CD14-positive monocyte (primary cell): ENCODE results near the gene ATP2C1. TPM values are rescaled to one million over a fixed set of nuclear protein-coding genes. Genes with fewer than 3 reads are reported as not detected.

Experiments
- DNase-seq, 3 donors: peaks; one replicate each; pipeline ENCODE4 v3.0.0-alpha.2; 2011 to 2022
- H2AFZ ChIP-seq: 2 replicates; pipeline ENCODE4 v1.6.0; 2012; ENCODE audit warnings: mild to moderate bottlenecking, low read depth, low read length, inconsistent platforms; ENCODE audit not compliant: insufficient read depth, poor library complexity, severe bottlenecking
- H3K27ac ChIP-seq, 2 donors: 1 replicate in 1 of 2; 2 replicates in 1 of 2; pipeline ENCODE4 v1.5.1; 2012 to 2013; ENCODE audit warnings: low read length in 2 of 2, control low read depth in 1 of 2, inconsistent platforms in 1 of 2, low read depth in 1 of 2, mild to moderate bottlenecking in 1 of 2
- H3K27me3 ChIP-seq, 2 donors: one replicate each; pipeline versions ENCODE4 v1.6.0 to v1.6.1; 2011 to 2013; ENCODE audit warnings: low read length in 2 of 2; ENCODE audit not compliant: control insufficient read depth in 2 of 2, insufficient read depth in 2 of 2
- H3K36me3 ChIP-seq, 2 donors: replicated peaks in 1 of 2; 1 replicate in 1 of 2; 2 replicates in 1 of 2; pipeline versions ENCODE4 v1.5.1 to v1.6.1; 2012 to 2013; ENCODE audit warnings: low read length in 2 of 2, control low read depth in 1 of 2, inconsistent platforms in 1 of 2, mild to moderate bottlenecking in 1 of 2; ENCODE audit not compliant: insufficient read depth in 2 of 2, control insufficient read depth in 1 of 2
- H3K4me1 ChIP-seq, 2 donors: 1 replicate in 1 of 2; 2 replicates in 1 of 2; pipeline versions ENCODE4 v1.5.1 to v1.6.1; 2012 to 2013; ENCODE audit warnings: low read length in 2 of 2, control low read depth in 1 of 2, inconsistent platforms in 1 of 2, mild to moderate bottlenecking in 1 of 2, moderate library complexity in 1 of 2; ENCODE audit not compliant: insufficient read depth in 2 of 2, control insufficient read depth in 1 of 2
- H3K4me2 ChIP-seq: replicated peaks from 2 replicates; pipeline ENCODE3; 2012; ENCODE audit warnings: low read length, moderate library complexity, mild to moderate bottlenecking; ENCODE audit not compliant: poor library complexity, severe bottlenecking; ENCODE audit errors: extremely low read depth
- H3K4me3 ChIP-seq, 3 experiments: fragments of 200-600 bp in 1 of 3; sonication (generic) in 1 of 3; replicated peaks in 1 of 3; 1 replicate in 2 of 3; 2 replicates in 1 of 3; pipeline ENCODE4 v1.5.1; 2011 to 2013; ENCODE audit warnings: low read length in 3 of 3, mild to moderate bottlenecking in 3 of 3, control low read depth in 2 of 3, low read depth in 2 of 3, inconsistent platforms in 1 of 3, moderate library complexity in 1 of 3
- H3K79me2 ChIP-seq: 2 replicates; pipeline ENCODE4 v1.6.0; 2012; ENCODE audit warnings: mild to moderate bottlenecking, control low read depth, inconsistent platforms, low read length, moderate library complexity; ENCODE audit not compliant: insufficient read depth
- H3K9ac ChIP-seq: 2 replicates; pipeline ENCODE4 v1.6.0; 2017; ENCODE audit warnings: low read length, mild to moderate bottlenecking; ENCODE audit not compliant: insufficient read depth, poor library complexity, severe bottlenecking
- H3K9me3 ChIP-seq, 2 donors: replicated peaks in 1 of 2; 1 replicate in 1 of 2; 2 replicates in 1 of 2; pipeline versions ENCODE4 v1.5.1 to v1.6.1; 2012 to 2013; ENCODE audit warnings: low read length in 2 of 2, control low read depth in 1 of 2; ENCODE audit not compliant: control insufficient read depth in 1 of 2, insufficient read depth in 1 of 2
- H4K20me1 ChIP-seq: 2 replicates; pipeline ENCODE4 v1.6.0; 2012; ENCODE audit warnings: mild to moderate bottlenecking, low read length, control low read depth, moderate library complexity; ENCODE audit not compliant: insufficient read depth
- H3K27ac Mint-ChIP-seq, 7 donors: one replicate each; pipeline ENCODE4 v1.8.0; 2020; ENCODE audit warnings: mild to moderate bottlenecking in 7 of 7, mixed read lengths in 7 of 7, moderate library complexity in 6 of 7, inconsistent platforms in 2 of 7
- H3K27me3 Mint-ChIP-seq, 3 donors: one replicate each; pipeline ENCODE4 v1.8.0; 2021 to 2022; ENCODE audit warnings: low read depth in 3 of 3, mild to moderate bottlenecking in 3 of 3, mixed read lengths in 3 of 3, moderate library complexity in 3 of 3, inconsistent platforms in 1 of 3
- H3K36me3 Mint-ChIP-seq, 2 donors: one replicate each; pipeline ENCODE4 v1.8.0; 2020; ENCODE audit warnings: mixed read lengths in 2 of 2, inconsistent platforms in 1 of 2, mild to moderate bottlenecking in 1 of 2
- H3K4me1 Mint-ChIP-seq: one replicate; pipeline ENCODE4 v1.8.0; 2020; ENCODE audit warnings: mild to moderate bottlenecking, mixed read lengths
- H3K4me3 Mint-ChIP-seq, 2 donors: one replicate each; pipeline ENCODE4 v1.8.0; 2020; ENCODE audit warnings: mild to moderate bottlenecking in 2 of 2, mixed read lengths in 2 of 2, moderate library complexity in 1 of 2
- H3K9me3 Mint-ChIP-seq, 7 donors: one replicate each; pipeline ENCODE4 v1.8.0; 2020 to 2022; ENCODE audit warnings: mixed read lengths in 7 of 7, mild to moderate bottlenecking in 6 of 7, moderate library complexity in 6 of 7, inconsistent platforms in 2 of 7
- CTCF ChIP-seq: fragments of 200-600 bp; IDR thresholded peaks from one replicate; pipeline ENCODE4 v1.8.0; 2022; ENCODE audit warnings: antibody characterized with exemption, mild to moderate bottlenecking
- WGBS: methylation state at CpG from one replicate; pipeline ENCODE4 v1.1.5; 2013; ENCODE audit warnings: missing lambda C conversion rate; ENCODE audit not compliant: insufficient coverage; 5-methylcytosine and 5-hydroxymethylcytosine counted together
- intact Hi-C, 2 donors: fragments of 100-400 bp; cut with micrococcal nuclease; formaldehyde crosslinking; loops; one replicate each; pipeline versions ENCODE4 v1.15.0 to v1.15.1; 2023
- polyA plus RNA-seq, 3 donors: library from polyadenylated mRNA; depleted of rRNA in 1 of 3; unstranded in 2 of 3; stranded (reverse) in 1 of 3; fragments of 300-500 nt in 2 of 3; fragments of >200 nt in 1 of 3; fragmentation: Illumina TruSeq in 2 of 3; gene quantifications; 1 replicate in 2 of 3; 2 replicates in 1 of 3; pipeline ENCODE4 v1.2.3, GENCODE V29; 2012 to 2021

The ATP2C1 gene
- polyA plus RNA-seq, 3 donors, result 11.7 to 22.0 (median 12.2) TPM

GRCh38 chr3:130870423-130870822 is 23.5 kb upstream of the ATP2C1 start:
- intact Hi-C loops, result no loop called here
- no CpG with 5 or more reads among the region's 1 CpG for WGBS
- H3K27me3 Mint-ChIP-seq, result no peaks in the 10 kb centered on the region
- H3K4me3 Mint-ChIP-seq, result no peak overlapping the region
- Histone ChIP-seq H3K9ac (no peak overlapping the region), H3K4me1 (no peaks in the 10 kb centered on the region), H3K4me2 (no peak overlapping the region), H3K9me3 (peaks cover 0 to 3% of the 10 kb centered on the region in 2 donors), H3K79me2 (no peaks in the 10 kb centered on the region), H2AFZ (no peak overlapping the region), H3K27ac (no peak overlapping the region), H3K27me3 (no peaks in the 10 kb centered on the region), H4K20me1 (no peaks in the 10 kb centered on the region), H3K4me3 (no peak overlapping the region), H3K36me3 (no peaks in the 10 kb centered on the region)
- no peaks in the 10 kb centered on the region for H3K36me3 Mint-ChIP-seq
- H3K4me1 Mint-ChIP-seq, result no peaks in the 10 kb centered on the region
- H3K9me3 Mint-ChIP-seq, result peaks cover 3 to 12% (median 5%) of the 10 kb centered on the region in 7 donors
- DNase-seq, result no peak
- no peak overlapping the region for H3K27ac Mint-ChIP-seq
- TF ChIP-seq CTCF, result no peak

DNA sequence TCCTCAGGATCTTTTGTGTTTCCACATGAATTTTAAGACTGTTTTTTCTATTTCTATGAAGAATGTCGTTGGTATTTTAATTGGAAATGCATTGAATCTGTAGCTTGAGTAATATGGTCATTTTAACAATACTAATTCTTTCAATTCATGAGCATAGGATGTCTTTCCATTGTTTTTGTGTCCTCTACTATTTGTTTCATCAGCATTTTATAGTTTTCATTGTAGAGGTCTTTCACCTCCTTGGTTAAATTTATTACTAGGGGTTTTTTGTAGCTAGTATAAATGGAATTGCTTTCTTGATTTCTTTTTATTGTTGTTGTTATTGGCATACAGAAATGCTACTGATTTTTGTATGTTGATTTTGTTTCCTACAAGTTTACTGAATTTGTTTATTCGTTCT is 17.3 kb upstream of the ATP2C1 start:
- no CpG with 5 or more reads among the region's 2 CpGs for WGBS
- H3K9me3 ChIP-seq, result peaks cover 7 to 8% of the 10 kb centered on the region in 2 donors
- H3K4me1 Mint-ChIP-seq, result no peaks in the 10 kb centered on the region
- H3K4me3 ChIP-seq, result no peak overlapping the region
- intact Hi-C loops, result no loop called here
- H3K9me3 Mint-ChIP-seq, result peaks cover 10 to 24% (median 20%) of the 10 kb centered on the region in 7 donors
- no peaks in the 10 kb centered on the region for H3K4me1 ChIP-seq
- H4K20me1 ChIP-seq, result no peaks in the 10 kb centered on the region
- TF ChIP-seq CTCF, result no peak
- H3K27me3 ChIP-seq, result no peaks in the 10 kb centered on the region
- no peak overlapping the region for H3K4me3 Mint-ChIP-seq
- no peak overlapping the region for H3K27ac ChIP-seq
- H3K9ac ChIP-seq, result no peak overlapping the region
- DNase-seq, result no peak
- no peak overlapping the region for H2AFZ ChIP-seq
- no peaks in the 10 kb centered on the region for H3K27me3 Mint-ChIP-seq
- no peak overlapping the region for H3K27ac Mint-ChIP-seq
- H3K79me2 ChIP-seq, result no peaks in the 10 kb centered on the region
- H3K4me2 ChIP-seq, result no peak overlapping the region
- no peaks in the 10 kb centered on the region for H3K36me3 ChIP-seq
- H3K36me3 Mint-ChIP-seq, result no peaks in the 10 kb centered on the region
